Stimulated activated CD8-positive, alpha-beta memory T cell treated with anti-CD3 and anti-CD28 coated beads, Interleukin-7, amount 100 ng/mL, for 24 hours (primary cell): ENCODE measurements around the gene SHISA5.
"Not testable (repeated sequence)": the region's sequence is repeated elsewhere in the genome, so short reads cannot be mapped to it uniquely, and the experiment has no call there.

Source experiments
- DNase-seq: peaks from one replicate; pipeline ENCODE4 v3.0.0-alpha.2; 2020; ENCODE audit warnings: low read depth

Gene SHISA5

DNA sequence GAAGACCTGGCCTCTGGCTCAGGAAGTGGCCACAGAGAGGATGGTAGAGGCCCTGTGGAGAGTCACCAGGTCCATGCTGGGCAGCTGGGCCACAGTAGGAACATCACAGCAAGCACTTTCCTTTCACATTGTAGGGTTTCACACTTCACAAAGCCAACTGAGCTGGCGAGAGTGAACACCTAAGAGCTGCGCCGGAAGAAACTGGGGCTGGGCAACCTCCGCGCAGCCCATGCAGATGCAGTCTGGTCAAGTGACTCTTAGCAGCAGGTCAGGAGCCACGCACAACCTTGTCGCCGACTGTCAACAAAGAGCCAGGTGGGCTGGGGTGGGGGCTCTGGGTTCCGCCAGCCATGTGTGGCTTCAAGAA, 15.3 kb upstream of the SHISA5 start:
- no peak for DNase-seq

- no peak for DNase-seq
These were observed 14.8 kb upstream of the SHISA5 start for GRCh38 chr3:48518638-48519276.

GRCh38 chr3:48518069-48518468, 14.1 kb upstream of the SHISA5 start:
- no peak for DNase-seq

- DNase-seq, result no peak
These were observed 12.6 kb upstream of the SHISA5 start for GRCh38 chr3:48516571-48516970.

- no peak for DNase-seq
These were observed 10.7 kb upstream of the SHISA5 start for GRCh38 chr3:48514431-48515227.

GRCh38 chr3:48511551-48511950, 7.6 kb upstream of the SHISA5 start:
- DNase-seq, result no peak

DNA sequence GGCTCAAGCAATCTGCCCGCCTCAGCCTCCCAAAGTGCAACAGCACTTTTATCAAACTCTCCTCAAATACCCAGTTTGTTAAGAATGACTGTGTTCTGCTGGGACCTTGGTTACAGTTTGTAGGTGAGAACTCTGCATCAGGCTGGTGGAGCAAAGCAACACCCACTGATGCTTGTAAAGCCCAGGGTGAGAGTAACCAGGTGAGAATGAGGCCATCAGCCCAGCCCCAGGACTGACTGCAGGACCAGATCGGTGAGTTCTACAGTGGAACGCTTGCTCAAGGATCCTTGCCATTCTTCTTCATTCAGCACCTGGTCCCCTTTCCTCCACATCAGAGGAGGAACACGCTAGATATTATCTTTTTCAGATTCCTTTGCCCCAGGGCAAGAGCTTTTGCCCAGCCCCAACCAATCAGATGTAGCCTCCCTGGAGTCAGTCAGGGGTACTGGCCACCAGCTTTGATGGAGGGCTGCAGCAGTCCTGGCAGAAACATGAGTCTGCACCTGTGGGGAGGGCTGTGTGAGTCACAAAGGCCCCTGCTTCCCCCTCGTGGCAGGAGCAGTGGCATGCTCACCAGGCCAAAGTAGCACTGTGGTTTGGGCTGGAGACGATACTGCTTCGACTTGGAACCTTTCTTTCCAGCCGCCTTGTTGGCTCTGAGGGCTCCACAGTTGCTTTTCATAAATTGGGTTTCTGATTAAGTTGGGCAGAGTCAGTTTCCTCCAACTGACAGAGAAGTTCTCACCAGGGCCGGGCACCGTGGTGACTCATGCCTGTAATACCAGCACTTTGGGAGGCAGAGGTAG, 3.5 kb upstream of the SHISA5 start:
- peak; percentile 35 for DNase-seq

DNA sequence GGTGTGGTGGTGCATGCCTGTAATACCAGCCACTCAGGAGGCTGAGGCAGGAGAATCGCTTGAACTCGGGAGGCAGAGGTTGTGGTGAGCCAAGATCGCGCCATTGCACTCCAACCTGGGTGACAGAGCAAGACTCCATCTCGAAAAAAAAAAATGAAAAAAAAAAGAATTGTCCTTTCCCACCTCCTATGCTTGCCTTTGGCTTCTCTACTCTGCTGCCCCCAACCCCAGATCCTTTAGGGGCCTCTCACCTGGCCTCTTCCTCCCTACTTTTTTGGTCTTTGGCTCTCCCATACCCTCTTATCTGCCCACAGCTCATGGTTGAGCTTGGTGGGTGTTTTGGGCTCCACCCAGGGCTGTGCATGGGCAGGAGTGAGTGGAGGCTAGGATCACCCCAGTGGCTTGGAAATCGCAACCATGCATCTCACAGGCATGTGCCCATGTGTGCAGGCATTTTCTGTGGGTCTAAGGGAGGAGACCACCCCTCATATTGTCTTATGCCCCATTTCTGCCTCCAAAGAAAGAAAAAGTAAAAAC, 2.1 kb upstream of the SHISA5 start:
- no peak for DNase-seq

DNA sequence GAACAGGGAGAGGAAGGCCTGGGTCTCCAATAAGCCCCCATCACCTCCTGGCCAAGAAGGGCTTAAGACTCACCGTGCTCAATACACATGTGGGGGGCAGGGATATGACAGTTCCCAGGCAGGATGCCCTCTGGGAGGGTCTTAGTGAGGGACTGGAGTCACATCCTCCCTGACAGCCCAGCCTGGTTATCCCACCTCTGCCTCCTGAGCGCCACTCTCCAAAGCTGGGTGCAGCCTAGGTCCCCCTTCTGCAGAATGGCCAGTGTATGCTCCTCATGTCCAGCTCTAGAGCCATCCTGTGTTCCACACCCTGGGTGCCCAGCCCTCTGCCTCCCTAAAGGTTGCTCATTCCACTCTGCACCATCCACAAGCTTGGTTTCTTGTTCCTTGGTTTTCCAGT, 1.2 kb upstream of the SHISA5 start:
- DNase-seq, result no peak

DNA sequence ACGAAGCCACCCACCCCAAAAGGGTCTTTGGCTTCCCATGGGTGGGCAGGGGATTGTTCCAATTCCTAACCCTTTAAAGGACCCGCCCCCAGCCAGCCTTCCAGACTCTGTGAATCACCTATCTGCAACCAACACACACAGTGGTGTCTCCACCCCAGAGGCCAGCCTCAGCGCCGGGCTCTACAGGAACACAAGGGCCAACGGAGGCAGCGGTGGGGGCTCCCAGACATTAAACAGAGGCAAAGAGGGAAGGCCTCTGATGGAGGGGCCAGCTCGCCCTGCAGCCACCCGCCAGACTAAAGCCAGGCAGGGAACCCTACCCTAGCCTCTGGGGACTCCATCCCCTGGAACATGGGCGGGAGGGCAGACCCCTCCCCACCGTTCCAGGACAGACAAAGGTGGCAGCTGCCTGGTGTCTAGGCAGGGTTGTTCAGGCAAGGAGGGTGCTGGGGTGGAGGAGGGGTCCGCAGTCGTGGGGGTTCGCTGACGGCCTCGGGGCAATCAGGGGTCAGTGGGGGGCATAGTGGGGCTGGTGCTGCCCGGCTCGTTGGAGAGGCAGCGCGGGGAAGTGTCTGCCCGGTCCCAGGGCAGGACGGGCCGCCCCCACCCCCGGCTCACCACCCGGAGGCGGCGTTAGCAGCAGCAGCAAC, 448 bp downstream of the SHISA5 start:
- DNase-seq, result no peak

DNA sequence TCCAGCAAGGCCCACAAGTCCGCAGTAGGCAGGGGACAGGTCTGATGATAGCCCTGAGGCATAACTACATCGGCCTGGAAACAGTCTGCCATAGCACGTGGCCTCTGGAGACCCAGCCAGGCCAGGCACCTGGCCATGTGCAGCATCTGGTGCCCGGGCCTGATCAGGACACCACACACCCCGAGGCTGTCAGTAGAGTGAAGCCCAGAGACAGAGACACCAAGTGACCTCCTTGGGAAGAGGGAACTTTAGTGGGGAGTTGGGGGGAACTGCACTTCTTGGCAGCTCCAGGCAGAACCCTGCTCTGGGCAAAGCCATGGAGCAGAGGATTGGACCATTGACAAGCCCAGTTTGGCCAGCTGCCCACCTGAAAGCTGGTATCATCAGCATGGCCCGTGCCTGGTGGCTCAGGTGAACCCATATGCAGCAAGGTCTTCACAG, 1.2 kb downstream of the SHISA5 start:
- DNase-seq, result no peak

DNA sequence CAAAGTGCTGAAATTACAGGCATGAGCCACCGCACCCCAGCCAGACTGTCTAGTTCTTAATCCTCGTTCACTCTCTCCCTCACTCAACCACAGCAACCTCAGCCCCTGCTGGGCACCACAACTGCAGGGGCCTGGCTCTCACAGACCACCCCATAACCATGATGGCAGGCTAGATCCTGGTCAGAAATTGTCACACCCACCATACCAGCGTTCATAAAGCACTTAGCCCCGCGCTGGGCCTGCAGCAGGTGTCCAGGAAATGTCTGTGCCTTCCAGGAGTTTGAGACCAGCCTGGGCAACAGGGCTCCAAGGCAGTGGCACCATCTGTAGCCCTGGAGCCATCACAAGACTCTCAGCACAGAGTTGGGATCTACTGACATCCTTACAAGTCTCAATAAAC, 1.9 kb downstream of the SHISA5 start:
- no peak for DNase-seq

DNA sequence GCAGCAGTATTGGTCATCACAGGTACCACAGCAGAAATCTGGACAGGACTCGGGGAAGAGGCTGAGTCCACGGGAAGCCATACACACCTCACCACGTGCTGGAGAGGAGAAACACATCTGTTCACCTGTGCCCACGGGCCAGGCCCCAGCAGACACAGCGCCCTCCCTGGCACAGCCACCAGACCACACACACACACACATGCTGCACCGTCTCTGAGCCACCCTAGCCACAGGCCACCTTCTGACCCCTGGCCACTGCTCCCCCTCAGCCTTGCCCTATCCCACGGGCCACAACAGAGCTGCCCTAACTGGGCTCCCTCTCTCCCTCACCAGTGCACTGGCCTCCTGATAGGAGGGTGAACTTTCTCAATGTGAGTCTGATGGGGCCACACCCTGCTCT, 2.8 kb downstream of the SHISA5 start:
- no peak for DNase-seq

DNA sequence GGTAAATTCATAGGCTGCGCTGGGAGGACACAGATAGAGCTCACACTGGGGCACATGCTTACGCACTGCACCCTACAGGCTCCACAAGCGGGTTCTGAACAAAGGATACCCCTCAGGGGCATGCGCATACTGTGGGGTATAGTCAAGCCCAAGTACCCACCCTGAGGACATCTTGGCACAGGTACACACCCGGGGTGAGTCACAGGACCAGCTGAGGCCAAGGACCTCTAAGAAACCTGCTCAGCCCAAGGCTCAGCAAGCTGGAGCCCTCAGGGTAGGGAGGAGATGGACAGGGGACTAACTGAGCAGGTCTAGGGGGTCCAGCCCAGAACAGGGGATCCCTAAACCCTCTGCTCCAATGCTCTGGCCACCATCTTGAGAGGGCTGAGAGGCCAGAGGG, 3.3 kb downstream of the SHISA5 start:
- DNase-seq, result no peak

DNA sequence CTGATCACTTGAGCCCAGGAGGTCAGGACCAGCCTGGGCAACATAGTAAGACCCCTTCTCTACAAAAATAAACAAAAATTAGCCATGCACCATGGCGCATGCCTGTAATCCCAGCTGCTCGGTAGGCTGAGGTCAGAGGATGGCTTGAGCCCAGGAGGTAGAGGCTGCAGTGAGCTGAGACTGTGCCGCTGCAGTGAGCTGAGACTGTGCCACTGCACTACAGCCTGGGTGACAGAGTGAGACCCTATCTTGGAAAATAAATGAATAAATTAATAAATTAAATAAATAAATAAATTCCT, 10.8 kb downstream of the SHISA5 start:
- DNase-seq, result no peak

DNA sequence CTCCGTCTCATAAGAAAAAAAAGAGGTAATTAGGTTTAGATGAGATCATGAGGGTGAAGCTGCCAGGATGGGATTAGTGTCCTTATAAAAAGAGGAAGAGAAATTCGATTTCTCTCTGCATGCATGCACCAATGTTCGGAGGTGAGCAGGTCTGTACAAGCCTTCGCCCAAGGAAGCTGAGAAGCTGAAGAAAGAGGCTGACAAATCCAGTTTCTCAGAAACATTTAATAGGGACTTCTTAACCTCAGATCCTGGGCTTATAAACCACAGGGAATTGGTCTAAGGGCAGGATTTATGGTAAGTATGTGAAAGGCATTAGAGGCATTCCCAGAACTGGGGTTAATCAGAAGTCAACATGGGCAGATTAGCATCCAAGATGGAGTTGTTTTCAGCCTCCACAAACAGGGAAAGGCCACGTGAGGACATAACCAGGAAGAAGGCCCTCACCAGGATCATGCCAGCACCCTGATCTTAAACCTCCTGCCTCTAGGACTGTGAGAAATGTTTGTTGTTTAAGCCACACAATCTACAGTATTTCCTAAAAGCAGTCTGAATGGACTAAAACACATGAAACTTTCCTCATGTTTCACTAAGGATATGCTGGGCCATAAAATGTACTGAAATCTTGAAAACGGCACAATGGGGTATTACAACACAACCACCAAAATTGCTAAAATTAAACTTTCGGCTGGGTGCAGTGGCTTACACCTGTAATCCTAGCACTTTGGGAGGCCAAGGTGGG, 11.3 kb downstream of the SHISA5 start:
- no peak for DNase-seq

DNA sequence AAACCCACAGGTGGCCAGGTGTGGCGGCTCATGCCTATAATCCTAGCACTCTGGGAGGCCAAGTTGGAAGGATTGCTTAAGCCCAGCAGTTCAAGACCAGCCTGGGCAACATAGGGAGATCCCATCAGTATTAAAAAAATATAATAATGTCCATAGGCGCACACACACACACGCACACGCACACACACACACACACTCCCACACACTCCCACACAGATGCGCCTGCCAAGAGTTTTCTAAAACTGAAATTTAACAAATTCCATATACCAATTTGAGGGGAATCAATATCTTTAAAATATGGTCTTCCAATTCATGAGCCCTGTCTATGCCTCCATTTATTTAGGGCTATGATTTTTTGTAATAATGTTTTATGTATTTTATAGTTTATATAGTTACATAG, 17.0 kb downstream of the SHISA5 start:
- DNase-seq, result no peak

GRCh38 chr3:48482822-48483221, 21.2 kb downstream of the SHISA5 start:
- not testable (repeated sequence) for DNase-seq

DNA sequence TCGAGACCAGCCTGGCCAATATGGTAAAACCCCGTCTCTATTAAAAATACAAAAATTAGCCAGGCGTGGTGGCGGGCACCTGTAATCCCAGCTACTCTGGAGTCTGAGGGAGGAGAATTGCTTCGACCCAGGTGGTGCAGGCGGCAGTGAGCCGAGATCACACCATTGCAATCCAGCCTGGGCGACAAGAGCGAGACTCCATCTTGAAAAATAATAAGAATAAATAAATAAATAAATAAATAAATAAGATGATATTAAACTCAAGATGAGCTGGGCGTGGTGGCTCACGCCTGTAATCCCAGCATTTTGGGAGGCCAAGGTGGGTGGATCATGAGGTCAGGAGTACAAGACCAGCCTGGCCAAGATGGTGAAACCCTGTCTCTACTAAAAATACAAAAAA, 23.1 kb downstream of the SHISA5 start:
- not testable (repeated sequence) for DNase-seq

- DNase-seq, result no peak
These were observed 25.1 kb downstream of the SHISA5 start for GRCh38 chr3:48478626-48479555.
